ENCODE measurements around the gene COX5B.

DNA sequence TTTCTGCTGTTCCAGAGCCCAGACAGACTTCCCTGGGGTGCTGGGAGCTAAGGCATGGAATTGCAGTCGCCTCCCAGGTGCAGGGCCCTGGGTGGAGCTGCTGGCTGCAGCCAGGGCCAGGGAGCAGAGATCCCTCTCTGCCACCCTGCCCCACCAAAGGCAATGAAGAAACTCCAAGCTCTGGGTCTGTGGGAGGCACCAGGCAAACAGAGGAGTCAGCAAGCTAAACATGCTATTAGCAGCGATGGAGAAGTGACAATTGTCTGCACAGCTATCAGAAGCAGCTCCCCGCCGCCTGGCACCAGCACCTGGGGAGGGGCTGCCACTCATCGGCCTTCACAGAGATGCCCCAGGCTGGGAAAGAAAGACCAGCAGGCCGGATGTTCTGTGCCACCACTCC, 28.0 kb upstream of the COX5B start:
- TF ChIP-seq, protein P1, sequence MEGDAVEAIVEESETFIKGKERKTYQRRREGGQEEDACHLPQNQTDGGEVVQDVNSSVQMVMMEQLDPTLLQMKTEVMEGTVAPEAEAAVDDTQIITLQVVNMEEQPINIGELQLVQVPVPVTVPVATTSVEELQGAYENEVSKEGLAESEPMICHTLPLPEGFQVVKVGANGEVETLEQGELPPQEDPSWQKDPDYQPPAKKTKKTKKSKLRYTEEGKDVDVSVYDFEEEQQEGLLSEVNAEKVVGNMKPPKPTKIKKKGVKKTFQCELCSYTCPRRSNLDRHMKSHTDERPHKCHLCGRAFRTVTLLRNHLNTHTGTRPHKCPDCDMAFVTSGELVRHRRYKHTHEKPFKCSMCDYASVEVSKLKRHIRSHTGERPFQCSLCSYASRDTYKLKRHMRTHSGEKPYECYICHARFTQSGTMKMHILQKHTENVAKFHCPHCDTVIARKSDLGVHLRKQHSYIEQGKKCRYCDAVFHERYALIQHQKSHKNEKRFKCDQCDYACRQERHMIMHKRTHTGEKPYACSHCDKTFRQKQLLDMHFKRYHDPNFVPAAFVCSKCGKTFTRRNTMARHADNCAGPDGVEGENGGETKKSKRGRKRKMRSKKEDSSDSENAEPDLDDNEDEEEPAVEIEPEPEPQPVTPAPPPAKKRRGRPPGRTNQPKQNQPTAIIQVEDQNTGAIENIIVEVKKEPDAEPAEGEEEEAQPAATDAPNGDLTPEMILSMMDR (IDR thresholded peaks at IDR 0.05 in 2 of 3, conservative IDR thresholded peaks at IDR 0.05 in 1 of 3; ENCODE audit: insufficient read depth in 2 of 3, low read depth in 1 of 3, low read length in 3 of 3), result no peak
- TF ChIP-seq, protein P2, sequence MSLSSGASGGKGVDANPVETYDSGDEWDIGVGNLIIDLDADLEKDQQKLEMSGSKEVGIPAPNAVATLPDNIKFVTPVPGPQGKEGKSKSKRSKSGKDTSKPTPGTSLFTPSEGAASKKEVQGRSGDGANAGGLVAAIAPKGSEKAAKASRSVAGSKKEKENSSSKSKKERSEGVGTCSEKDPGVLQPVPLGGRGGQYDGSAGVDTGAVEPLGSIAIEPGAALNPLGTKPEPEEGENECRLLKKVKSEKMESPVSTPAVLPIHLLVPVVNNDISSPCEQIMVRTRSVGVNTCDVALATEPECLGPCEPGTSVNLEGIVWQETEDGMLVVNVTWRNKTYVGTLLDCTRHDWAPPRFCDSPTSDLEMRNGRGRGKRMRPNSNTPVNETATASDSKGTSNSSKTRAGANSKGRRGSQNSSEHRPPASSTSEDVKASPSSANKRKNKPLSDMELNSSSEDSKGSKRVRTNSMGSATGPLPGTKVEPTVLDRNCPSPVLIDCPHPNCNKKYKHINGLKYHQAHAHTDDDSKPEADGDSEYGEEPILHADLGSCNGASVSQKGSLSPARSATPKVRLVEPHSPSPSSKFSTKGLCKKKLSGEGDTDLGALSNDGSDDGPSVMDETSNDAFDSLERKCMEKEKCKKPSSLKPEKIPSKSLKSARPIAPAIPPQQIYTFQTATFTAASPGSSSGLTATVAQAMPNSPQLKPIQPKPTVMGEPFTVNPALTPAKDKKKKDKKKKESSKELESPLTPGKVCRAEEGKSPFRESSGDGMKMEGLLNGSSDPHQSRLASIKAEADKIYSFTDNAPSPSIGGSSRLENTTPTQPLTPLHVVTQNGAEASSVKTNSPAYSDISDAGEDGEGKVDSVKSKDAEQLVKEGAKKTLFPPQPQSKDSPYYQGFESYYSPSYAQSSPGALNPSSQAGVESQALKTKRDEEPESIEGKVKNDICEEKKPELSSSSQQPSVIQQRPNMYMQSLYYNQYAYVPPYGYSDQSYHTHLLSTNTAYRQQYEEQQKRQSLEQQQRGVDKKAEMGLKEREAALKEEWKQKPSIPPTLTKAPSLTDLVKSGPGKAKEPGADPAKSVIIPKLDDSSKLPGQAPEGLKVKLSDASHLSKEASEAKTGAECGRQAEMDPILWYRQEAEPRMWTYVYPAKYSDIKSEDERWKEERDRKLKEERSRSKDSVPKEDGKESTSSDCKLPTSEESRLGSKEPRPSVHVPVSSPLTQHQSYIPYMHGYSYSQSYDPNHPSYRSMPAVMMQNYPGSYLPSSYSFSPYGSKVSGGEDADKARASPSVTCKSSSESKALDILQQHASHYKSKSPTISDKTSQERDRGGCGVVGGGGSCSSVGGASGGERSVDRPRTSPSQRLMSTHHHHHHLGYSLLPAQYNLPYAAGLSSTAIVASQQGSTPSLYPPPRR (CRISPR knock-in tag; IDR thresholded peaks at IDR 0.05; ENCODE audit: borderline replicate concordance), result no peak
- TF ChIP-seq BRF1 (IDR thresholded peaks at IDR 0.05; ENCODE audit: borderline replicate concordance, extremely low read depth, insufficient read length) (no peak), ZBTB1 (CRISPR knock-in tag; IDR thresholded peaks at IDR 0.05; ENCODE audit: borderline replicate concordance, low read depth) (no peak), KDM5B (IDR thresholded peaks at IDR 0.05; ENCODE audit: insufficient replicate concordance, low read depth, low read length) (no peak)

Data from K562 (cell line).